Caco-2 (cell line): ENCODE results near the gene TTLL6. TPM values are rescaled to one million over a fixed set of nuclear protein-coding genes. Genes with fewer than 3 reads are reported as not detected.
"Not testable (repeated sequence)": the region's sequence is repeated elsewhere in the genome, so short reads cannot be mapped to it uniquely, and the experiment has no call there.

Experiments used
- BruUV-seq: library from RNA; stranded (reverse); fragments of 400-500 nt; replicated peaks from 2 replicates; lab custom pipeline; 2021; lab: Mats Ljungman, UMichigan
- CTCF ChIA-PET: fragments of 300-600 bp; sonication (Branson Sonifier 250); formaldehyde crosslinking; loops from one replicate; lab custom pipeline; 2022; ENCODE audit warnings: antibody characterized with exemption; lab: Charles Lee
- POLR2A ChIA-PET: fragments of 300-600 bp; sonication (Branson Sonifier 250); formaldehyde crosslinking; loops from one replicate; lab custom pipeline; 2022; ENCODE audit warnings: antibody characterized with exemption; lab: Charles Lee
- DNase-seq, 2 experiments: peaks; one replicate each; pipeline versions ENCODE4 v3.0.0 to v3.0.0-alpha.2; 2020 to 2022
- H3K27me3 ChIP-seq: replicated peaks from 2 replicates; pipeline ENCODE4 v1.6.0; 2011; ENCODE audit warnings: low read length; ENCODE audit not compliant: control insufficient read depth, insufficient read depth
- H3K36me3 ChIP-seq: 2 replicates; pipeline ENCODE4 v1.5.1; 2011; ENCODE audit warnings: low read length; ENCODE audit not compliant: control insufficient read depth, insufficient read depth
- H3K4me1 ChIP-seq: fragments of 250-450 bp; sonication (Bioruptor Pico); 2 replicates; pipeline ENCODE4 v1.5.1; 2020; ENCODE audit warnings: mild to moderate bottlenecking
- H3K4me3 ChIP-seq: 2 replicates; pipeline ENCODE4 v1.5.1; 2011; ENCODE audit warnings: low read depth, mild to moderate bottlenecking, control low read depth, low read length
- H3K9me3 ChIP-seq: fragments of 250-450 bp; sonication (Bioruptor Pico); 2 replicates; pipeline ENCODE4 v1.5.1; 2020; ENCODE audit warnings: mild to moderate bottlenecking, moderate library complexity
- H3K27ac Mint-ChIP-seq: one replicate; pipeline ENCODE4 v1.8.0; 2022; ENCODE audit warnings: mixed read lengths; ENCODE audit not compliant: unreplicated experiment
- H3K27me3 Mint-ChIP-seq: one replicate; pipeline ENCODE4 v1.8.0; 2022; ENCODE audit warnings: mixed read lengths; ENCODE audit not compliant: insufficient read depth, unreplicated experiment
- H3K36me3 Mint-ChIP-seq: one replicate; pipeline ENCODE4 v1.8.0; 2022; ENCODE audit warnings: mild to moderate bottlenecking, mixed read lengths; ENCODE audit not compliant: insufficient read depth, unreplicated experiment
- H3K4me1 Mint-ChIP-seq: one replicate; pipeline ENCODE4 v1.8.0; 2022; ENCODE audit warnings: low read depth, mixed read lengths; ENCODE audit not compliant: unreplicated experiment
- H3K4me3 Mint-ChIP-seq: one replicate; pipeline ENCODE4 v1.8.0; 2022; ENCODE audit warnings: mild to moderate bottlenecking, moderate library complexity, mixed read lengths; ENCODE audit not compliant: unreplicated experiment
- H3K9me3 Mint-ChIP-seq: one replicate; pipeline ENCODE4 v1.8.0; 2022; ENCODE audit warnings: mixed read lengths; ENCODE audit not compliant: unreplicated experiment
- intact Hi-C: fragments of 100-400 bp; cut with micrococcal nuclease; formaldehyde crosslinking; loops from one replicate; pipeline ENCODE4 v1.10.0; 2022; ENCODE audit not compliant: unreplicated experiment
- total RNA-seq: library from RNA; stranded (reverse); gene quantifications from 2 replicates; pipeline ENCODE4 v1.2.3, GENCODE V29; 2022
- TF ChIP-seq, protein P1 (sequence below), 2 experiments: fragments of 200-600 bp in 1 of 2; IDR thresholded peaks; 1 replicate in 1 of 2; 2 replicates in 1 of 2; pipeline versions ENCODE4 v1.5.1 to v1.8.0; 2011 to 2022; ENCODE audit warnings: antibody characterized with exemption in 1 of 2, control low read depth in 1 of 2, inconsistent platforms in 1 of 2, low read depth in 1 of 2, low read length in 1 of 2, mild to moderate bottlenecking in 1 of 2, moderate library complexity in 1 of 2; ENCODE audit not compliant: insufficient read depth in 1 of 2, severe bottlenecking in 1 of 2, unreplicated experiment in 1 of 2

Gene TTLL6
- total RNA-seq, 1 experiment from 2014 or later, result 0.16 TPM

DNA sequence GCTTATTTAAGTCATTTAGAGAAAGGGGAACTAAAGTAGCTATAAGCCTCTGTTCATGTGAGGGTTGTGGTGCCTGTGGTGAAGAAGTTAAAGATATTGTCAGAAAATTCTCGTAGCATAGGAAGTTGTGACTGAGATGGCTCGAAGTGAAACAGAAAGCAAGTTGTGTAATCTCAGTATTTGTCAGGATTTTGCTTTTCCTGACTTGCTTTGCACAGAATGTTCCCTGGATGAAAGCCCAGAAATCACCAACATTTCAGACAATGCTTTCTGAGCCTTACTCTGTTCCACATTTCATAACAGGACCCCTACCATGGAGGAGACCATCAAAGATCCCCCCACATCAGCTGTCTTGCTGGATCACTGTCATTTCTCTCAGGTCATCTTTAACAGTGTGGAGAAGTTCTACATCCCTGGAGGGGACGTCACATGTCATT is 24.4 kb upstream of the TTLL6 start:
- Mint-ChIP-seq H3K27ac (no peak overlapping the region), H3K4me1 (peaks cover 30% of the 10 kb centered on the region), H3K4me3 (no peak overlapping the region), H3K9me3 (no peaks in the 10 kb centered on the region), H3K36me3 (peaks cover 39% of the 10 kb centered on the region), H3K27me3 (no peaks in the 10 kb centered on the region)
- Histone ChIP-seq H3K27me3 (no peaks in the 10 kb centered on the region), H3K4me3 (no peak overlapping the region), H3K9me3 (no peaks in the 10 kb centered on the region), H3K4me1 (peaks cover 20% of the 10 kb centered on the region), H3K36me3 (0 out of 2 replicates have a peak, but pooled peaks cover 1% of the 10 kb centered on the region)
- intact Hi-C loops, result no loop called here
- no peak for DNase-seq
- POLR2A ChIA-PET, result interaction anchor here (0.6 kb wide), 1 partner anchor 10 kb away, joined by 3 read pairs; no protein-coding TSS in a partner anchor
- no TSS peak for BruUV-seq
- CTCF ChIA-PET, result interaction anchor here (0.5 to 1.6 kb wide), 4 partner anchors 38 to 117 kb away, joined by 3 to 10 read pairs (median 3); no protein-coding TSS in a partner anchor
- TF ChIP-seq, protein P1, sequence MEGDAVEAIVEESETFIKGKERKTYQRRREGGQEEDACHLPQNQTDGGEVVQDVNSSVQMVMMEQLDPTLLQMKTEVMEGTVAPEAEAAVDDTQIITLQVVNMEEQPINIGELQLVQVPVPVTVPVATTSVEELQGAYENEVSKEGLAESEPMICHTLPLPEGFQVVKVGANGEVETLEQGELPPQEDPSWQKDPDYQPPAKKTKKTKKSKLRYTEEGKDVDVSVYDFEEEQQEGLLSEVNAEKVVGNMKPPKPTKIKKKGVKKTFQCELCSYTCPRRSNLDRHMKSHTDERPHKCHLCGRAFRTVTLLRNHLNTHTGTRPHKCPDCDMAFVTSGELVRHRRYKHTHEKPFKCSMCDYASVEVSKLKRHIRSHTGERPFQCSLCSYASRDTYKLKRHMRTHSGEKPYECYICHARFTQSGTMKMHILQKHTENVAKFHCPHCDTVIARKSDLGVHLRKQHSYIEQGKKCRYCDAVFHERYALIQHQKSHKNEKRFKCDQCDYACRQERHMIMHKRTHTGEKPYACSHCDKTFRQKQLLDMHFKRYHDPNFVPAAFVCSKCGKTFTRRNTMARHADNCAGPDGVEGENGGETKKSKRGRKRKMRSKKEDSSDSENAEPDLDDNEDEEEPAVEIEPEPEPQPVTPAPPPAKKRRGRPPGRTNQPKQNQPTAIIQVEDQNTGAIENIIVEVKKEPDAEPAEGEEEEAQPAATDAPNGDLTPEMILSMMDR (IDR thresholded peaks at IDR 0.05; ENCODE audit: insufficient read depth in 1 of 2, low read depth in 1 of 2, low read length in 1 of 2, severe bottlenecking in 1 of 2, unreplicated experiment in 1 of 2), result no peak

DNA sequence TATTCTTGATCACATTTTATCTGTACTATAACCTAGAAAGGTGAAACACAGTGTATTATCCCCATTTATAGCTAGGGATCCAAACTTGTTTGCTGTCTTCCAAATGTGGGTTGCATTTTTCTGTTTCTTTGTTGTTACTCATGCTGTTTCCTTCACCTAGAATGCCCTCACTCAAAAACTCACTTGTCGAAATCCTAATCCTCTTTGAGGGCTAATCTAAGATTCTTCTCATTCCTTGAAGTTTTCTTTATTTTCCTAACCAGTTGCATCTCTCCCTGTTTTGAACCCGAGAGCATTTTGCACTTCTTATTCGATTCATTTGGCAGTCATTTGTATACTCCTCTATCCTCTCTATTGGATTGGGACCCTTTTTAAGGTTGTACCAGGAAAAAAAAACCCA is 23.4 kb upstream of the TTLL6 start:
- Histone ChIP-seq H3K4me1 (peaks cover 20% of the 10 kb centered on the region), H3K9me3 (no peaks in the 10 kb centered on the region), H3K4me3 (no peak overlapping the region), H3K36me3 (no peaks in the 10 kb centered on the region), H3K27me3 (no peaks in the 10 kb centered on the region)
- intact Hi-C loops, result loop anchor here (1.0 kb wide), 1 partner anchor 9 kb away; the partner anchor contains the start of gene CALCOCO2
- CTCF ChIA-PET, result interaction anchor here (1.0 to 1.6 kb wide), 2 partner anchors 26 to 39 kb away, joined by 3 to 10 read pairs; no protein-coding TSS in a partner anchor
- Mint-ChIP-seq H3K4me1 (peaks cover 30% of the 10 kb centered on the region), H3K27ac (peak overlapping the region; percentile 4), H3K36me3 (peaks cover 35% of the 10 kb centered on the region), H3K4me3 (peak overlapping the region; percentile 1), H3K9me3 (no peaks in the 10 kb centered on the region), H3K27me3 (no peaks in the 10 kb centered on the region)
- DNase-seq, result no peak
- POLR2A ChIA-PET, result no interaction called here
- TF ChIP-seq, protein P1 (IDR thresholded peaks at IDR 0.05; ENCODE audit: insufficient read depth in 1 of 2, low read depth in 1 of 2, low read length in 1 of 2, severe bottlenecking in 1 of 2, unreplicated experiment in 1 of 2), result no peak
- no TSS peak for BruUV-seq

DNA sequence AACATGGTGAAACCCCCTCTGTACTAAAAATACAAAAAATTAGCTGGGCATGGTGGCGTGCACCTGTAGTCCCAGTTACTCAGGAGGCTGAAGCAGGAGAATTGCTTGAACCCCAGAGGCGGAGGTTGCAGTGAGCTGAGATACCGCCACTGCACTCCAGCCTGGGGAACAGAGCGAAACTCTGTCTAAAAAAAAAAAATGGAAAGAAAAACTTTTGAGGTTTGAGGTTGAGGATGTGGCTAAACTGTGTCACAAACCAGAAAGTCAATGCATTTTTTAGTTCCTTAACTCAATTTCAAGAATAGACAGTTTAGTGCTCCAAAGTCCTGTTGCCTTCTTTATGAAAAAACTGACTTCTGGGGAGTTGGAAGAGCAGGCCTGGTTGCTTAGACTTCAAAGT is 20.4 kb upstream of the TTLL6 start:
- BruUV-seq, DNase-seq, intact Hi-C loops, H3K36me3 ChIP-seq, H3K4me3 ChIP-seq, H3K27me3 ChIP-seq, CTCF ChIA-PET, H3K4me3 Mint-ChIP-seq, H3K27me3 Mint-ChIP-seq, POLR2A ChIA-PET, H3K9me3 Mint-ChIP-seq, H3K9me3 ChIP-seq: not testable (repeated sequence)
- peaks cover 20% of the 10 kb centered on the region for H3K36me3 Mint-ChIP-seq
- peak overlapping the region; percentile 9 for H3K27ac Mint-ChIP-seq
- peaks cover 30% of the 10 kb centered on the region for H3K4me1 Mint-ChIP-seq
- H3K4me1 ChIP-seq, result peaks cover 20% of the 10 kb centered on the region
